Measurements from ENCODE around the gene DCAF8. TPM values are rescaled to one million over a fixed set of nuclear protein-coding genes. Genes with fewer than 3 reads are reported as not detected.

Gene DCAF8
- total RNA-seq, 1 experiment from 2014 or later = 32.1 TPM

DNA sequence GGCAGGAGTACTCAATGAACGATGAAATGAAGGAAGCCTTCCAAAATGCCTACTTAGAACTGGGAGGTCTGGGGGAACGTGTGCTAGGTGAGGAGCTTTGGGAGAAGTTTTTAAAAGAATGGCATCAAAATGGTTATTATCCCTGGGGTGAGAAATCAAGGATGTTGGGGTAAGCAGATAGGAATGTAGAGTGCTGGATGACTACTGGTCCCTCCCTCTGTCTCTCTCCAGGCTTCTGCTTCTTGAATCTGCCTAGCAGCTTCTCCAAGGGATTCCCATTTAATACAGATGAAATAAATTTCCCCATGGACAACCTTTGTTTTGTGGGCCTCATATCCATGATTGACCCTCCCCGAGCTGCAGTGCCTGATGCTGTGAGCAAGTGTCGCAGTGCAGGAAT, 91.0 kb downstream of the DCAF8 start:
- DNase-seq (ENCODE audit: low read depth) = no peak

DNA sequence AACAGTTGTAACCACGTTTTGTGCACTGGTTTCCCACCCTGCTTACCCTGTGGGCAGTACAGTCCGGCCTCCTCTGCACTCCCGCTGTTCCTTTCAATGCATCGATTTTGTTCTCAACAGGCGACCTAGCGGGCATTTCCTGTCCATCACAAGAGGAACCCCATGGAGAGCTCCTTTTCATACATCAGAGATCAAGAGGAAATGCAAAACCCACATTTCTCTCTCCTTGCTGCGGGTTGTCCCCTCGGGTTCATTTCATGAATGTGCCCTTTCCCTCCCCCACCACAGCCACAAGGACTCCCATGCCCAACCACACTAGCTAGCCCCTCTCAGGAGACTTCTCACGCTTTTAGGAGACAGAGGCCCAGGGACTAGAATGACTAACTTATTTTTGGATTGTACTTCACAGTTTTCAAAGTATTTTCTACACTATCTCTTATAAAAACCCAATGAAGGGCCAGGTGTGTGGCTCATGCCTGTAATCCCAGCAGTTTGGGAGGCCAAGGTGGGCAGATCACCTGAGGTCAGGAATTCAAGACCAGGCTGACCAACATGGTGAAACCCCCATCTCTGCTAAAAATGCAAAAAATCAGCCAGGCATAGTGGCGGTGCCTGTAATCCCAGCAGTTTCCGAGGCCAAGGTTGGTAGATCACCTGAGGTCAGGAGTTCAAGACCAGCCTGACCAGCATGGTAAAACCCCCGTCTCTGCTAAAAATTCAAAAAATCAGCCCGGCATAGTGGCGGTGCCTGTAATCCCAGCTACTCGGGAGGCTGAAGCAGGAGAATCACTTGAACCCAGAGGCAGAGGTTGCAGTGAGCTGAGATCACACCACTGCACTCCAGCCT, 92.6 kb downstream of the DCAF8 start:
- DNase-seq (ENCODE audit: low read depth) = no peak

DNA sequence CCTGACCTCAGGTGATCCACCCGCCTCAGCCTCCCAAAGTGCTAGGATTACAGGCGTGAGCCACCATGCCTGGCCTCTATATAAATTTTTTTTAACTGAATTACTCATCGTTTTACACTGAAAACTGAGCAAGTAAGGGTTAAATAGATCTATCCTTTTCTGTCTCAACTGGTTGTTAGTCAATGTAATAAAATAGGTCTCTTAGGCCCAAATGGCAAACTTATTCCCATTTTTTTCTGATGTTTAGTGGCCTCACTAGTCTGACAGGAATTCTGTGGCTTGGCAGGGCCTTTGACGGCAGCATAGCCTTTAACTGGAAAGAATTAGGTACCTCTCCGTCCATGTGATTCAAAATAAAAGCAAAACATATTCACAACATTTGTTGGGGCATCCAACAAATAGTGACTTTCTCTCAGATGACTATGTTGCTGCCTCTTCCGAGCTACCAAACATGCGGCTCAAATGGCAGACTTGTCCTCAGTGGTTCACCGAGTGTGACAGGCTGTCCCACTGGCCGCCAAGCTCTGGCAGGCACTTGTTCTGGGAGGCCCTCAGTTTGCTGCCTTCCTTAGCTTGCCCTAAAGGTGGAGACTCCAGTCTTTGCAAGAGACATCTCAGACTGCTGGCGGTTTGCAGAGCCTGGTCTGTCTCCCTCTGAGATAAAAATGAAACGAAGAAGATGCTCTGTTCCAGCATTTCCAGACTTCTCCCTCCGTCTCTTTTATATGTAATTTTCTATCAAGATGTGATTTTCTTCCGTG, 93.6 kb downstream of the DCAF8 start:
- no peak for DNase-seq (ENCODE audit: low read depth)

DNA sequence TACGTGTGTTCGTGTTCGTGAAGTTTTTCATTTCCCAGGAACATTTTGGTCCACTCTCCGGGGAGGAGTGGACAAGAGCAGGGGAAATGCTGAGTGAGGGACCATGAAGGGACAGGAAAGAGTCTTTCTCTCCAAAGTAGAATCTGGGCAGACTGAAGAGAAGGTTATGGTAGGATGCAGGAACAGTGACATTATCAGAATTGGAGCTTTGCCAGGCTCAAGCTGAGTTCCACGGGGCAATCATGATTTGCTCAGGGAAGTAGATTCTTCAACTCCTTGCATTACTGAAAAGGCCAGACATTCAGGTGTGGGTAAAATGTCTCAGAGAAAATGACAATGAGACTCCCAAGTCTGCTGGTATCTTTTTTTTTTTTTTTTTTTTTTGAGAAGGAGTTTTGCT, 94.3 kb downstream of the DCAF8 start:
- DNase-seq (ENCODE audit: low read depth) = no peak

DNA sequence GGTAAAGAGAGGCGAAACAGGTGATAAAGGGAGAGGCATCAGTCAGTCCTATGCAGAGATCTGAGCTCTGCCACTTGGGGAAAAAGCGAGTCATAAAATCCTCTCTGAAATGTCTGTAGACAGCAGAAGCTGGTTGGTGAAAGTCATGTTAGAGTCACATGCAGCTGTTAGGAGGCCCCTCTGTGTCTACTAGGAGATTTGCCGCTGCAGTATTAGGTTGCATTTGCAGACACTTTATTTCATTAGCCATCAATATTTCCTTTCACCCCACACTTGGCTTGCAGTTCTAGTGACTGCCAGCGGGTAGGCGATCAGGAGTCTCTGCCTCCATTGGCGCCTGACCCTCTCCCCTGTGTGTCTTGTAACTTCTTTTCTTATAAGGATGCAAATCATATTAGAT, 94.8 kb downstream of the DCAF8 start:
- DNase-seq (ENCODE audit: low read depth) = no peak

DNA sequence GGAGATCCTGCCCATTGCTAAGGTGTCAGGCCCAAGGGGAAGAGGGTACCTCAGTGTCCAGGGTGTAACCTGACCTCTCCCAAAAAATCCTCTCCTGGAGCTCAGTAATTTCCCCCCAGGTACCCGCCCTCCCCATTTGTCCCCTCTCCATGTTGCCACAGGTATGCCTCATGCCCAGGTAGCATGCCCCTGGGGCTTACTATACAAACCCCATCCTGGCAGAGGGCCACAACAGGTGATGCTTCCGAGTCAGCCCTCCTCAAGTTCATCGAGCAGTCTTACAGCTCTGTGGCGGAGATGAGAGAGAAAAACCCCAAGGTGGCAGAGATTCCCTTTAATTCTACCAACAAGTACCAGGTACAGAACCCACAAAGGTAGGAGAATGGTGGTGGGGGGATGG, 95.3 kb downstream of the DCAF8 start:
- DNase-seq (ENCODE audit: low read depth) = no peak

DNA sequence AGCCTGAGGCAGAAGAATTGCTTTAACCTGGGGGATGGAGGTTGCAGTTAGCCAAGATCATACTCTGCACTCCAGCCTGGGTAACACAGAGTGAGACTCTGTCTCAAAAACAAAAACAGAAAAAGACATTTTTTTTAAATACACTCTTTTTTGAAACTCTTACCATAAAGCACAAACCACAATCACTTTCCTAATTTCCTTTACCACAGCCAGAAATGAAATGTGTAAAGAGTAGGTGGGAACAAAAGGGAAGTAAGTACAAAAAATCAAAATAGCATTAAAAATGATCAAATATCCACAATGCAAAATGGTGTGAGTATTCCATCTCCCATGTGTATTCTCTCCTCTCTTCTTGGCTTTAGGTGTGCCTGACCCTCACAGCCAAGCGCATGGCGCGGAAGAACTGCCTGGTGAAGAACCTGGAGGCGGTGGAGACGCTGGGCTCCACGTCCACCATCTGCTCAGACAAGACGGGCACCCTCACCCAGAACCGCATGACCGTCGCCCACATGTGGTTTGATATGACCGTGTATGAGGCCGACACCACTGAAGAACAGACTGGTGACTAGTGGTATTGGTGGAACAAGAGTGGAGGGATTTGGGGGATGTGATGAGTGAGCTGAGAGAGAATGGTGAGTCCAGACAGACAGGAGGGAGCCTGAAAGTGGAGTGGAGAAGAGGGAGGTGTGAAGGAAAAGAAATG, 96.0 kb downstream of the DCAF8 start:
- no peak for DNase-seq (ENCODE audit: low read depth)

Other genes starting within 250 kb of the DCAF8 start
- 5.2 and 5.3 TPM in 2 replicates for gene PIGM, start 230.6 kb downstream of the DCAF8 start, total RNA-seq (2014; rRNA removed; shearing (Covaris generic))
- gene KCNJ10, start 192.4 kb downstream of the DCAF8 start, total RNA-seq (2014; rRNA removed; shearing (Covaris generic)) = under 0.01 TPM in 1 of 2 replicates, not detected in the other
- gene KCNJ9, start 181.0 kb downstream of the DCAF8 start, total RNA-seq (2014; rRNA removed; shearing (Covaris generic)) = not detected in 2 replicates
- 26.0 and 27.6 TPM in 2 replicates for gene IGSF8, start 163.9 kb downstream of the DCAF8 start, total RNA-seq (2014; rRNA removed; shearing (Covaris generic))
- not detected in 2 replicates for gene ATP1A2, start 146.8 kb downstream of the DCAF8 start, total RNA-seq (2014; rRNA removed; shearing (Covaris generic))
- gene ATP1A4, start 110.9 kb downstream of the DCAF8 start, total RNA-seq (2014; rRNA removed; shearing (Covaris generic)) = not detected in 2 replicates
- not detected in 2 replicates for gene CASQ1, start 72.0 kb downstream of the DCAF8 start, total RNA-seq (2014; rRNA removed; shearing (Covaris generic))
- gene PEA15, start 57.2 kb downstream of the DCAF8 start, total RNA-seq (2014; rRNA removed; shearing (Covaris generic)) = 51.9 and 57.7 TPM in 2 replicates
- 70.1 and 90.3 TPM in 2 replicates for gene PEX19, start 22.6 kb upstream of the DCAF8 start, total RNA-seq (2014; rRNA removed; shearing (Covaris generic))
- 137 and 168 TPM in 2 replicates for gene COPA, start 80.7 kb upstream of the DCAF8 start, total RNA-seq (2014; rRNA removed; shearing (Covaris generic))
- gene NCSTN, start 80.8 kb upstream of the DCAF8 start, total RNA-seq (2014; rRNA removed; shearing (Covaris generic)) = 35.0 and 52.0 TPM in 2 replicates
- gene NHLH1, start 104.5 kb upstream of the DCAF8 start, total RNA-seq (2014; rRNA removed; shearing (Covaris generic)) = not detected in 2 replicates
- gene VANGL2, start 138.0 kb upstream of the DCAF8 start, total RNA-seq (2014; rRNA removed; shearing (Covaris generic)) = 1.9 and 2.0 TPM in 2 replicates